ENCODE measurements around the gene CNN1.

- TF ChIP-seq REST (IDR thresholded peaks at IDR 0.05; ENCODE audit: insufficient read depth in 1 of 2, low read depth in 2 of 2, low read length in 2 of 2) (no peak), SIN3A (IDR thresholded peaks at IDR 0.05; ENCODE audit: borderline replicate concordance, insufficient read depth, low read length) (no peak), POLR2AphosphoS5 (IDR thresholded peaks at IDR 0.05; ENCODE audit: low read depth, low read length) (no peak), TAF1 (IDR thresholded peaks at IDR 0.05; ENCODE audit: borderline replicate concordance, insufficient read depth, low read length) (no peak), FOXP2 (optimal IDR thresholded peaks at IDR 0.05; ENCODE audit: borderline replicate concordance, extremely low read depth, extremely low read length, insufficient read depth) (no peak)
These were observed 36.0 kb downstream of the CNN1 start for GRCh38 chr19:11574689-11575088.

Data from PFSK-1 (cell line).